GM23338 (cell line): ENCODE results near the gene DMRT2. TPM values are rescaled to one million over a fixed set of nuclear protein-coding genes. Genes with fewer than 3 reads are reported as not detected.
A peak's percentile ranks its signal among the peaks of the same experiment; 100 is the strongest.

ENCODE experiments used
- ATAC-seq: fragments of 200-7000 bp; cut with Tn5 transposase; 3 replicates; pipeline ENCODE4 v1.9.1; 2020
- DNase-seq: peaks from one replicate; pipeline ENCODE4 v3.0.0-alpha.2; 2015; ENCODE audit warnings: low spot score
- H2AFZ ChIP-seq: fragments of 200-600 bp; sonication (generic); 2 replicates; pipeline ENCODE4 v1.8.0; 2016; ENCODE audit warnings: antibody characterized with exemption, mild to moderate bottlenecking, moderate library complexity
- H3F3A ChIP-seq: fragments of 200-600 bp; sonication (generic); replicated peaks from 2 replicates; pipeline ENCODE4 v1.8.0; 2017; ENCODE audit warnings: antibody characterized with exemption, mixed run types, low read depth
- H3K27ac ChIP-seq: fragments of 200-600 bp; sonication (generic); 2 replicates; pipeline ENCODE4 v1.6.1; 2016; ENCODE audit warnings: low read depth
- H3K27me3 ChIP-seq: fragments of 200-600 bp; sonication (generic); 2 replicates; pipeline ENCODE4 v1.8.0; 2016; ENCODE audit warnings: mild to moderate bottlenecking, mixed run types, moderate library complexity; ENCODE audit not compliant: insufficient read depth
- H3K36me3 ChIP-seq: fragments of 200-600 bp; sonication (generic); 2 replicates; pipeline ENCODE4 v1.8.0; 2016; ENCODE audit warnings: mild to moderate bottlenecking; ENCODE audit not compliant: insufficient read depth
- H3K4me1 ChIP-seq: fragments of 200-600 bp; sonication (generic); 2 replicates; pipeline ENCODE4 v1.8.0; 2016; ENCODE audit warnings: mild to moderate bottlenecking, moderate library complexity; ENCODE audit not compliant: insufficient read depth
- H3K4me2 ChIP-seq: fragments of 200-600 bp; sonication (generic); 2 replicates; pipeline ENCODE4 v1.7.1; 2017; ENCODE audit warnings: mixed run types
- H3K4me3 ChIP-seq: fragments of 200-600 bp; sonication (generic); 2 replicates; pipeline ENCODE4 v1.6.1; 2016; ENCODE audit warnings: mixed run types
- H3K79me2 ChIP-seq: fragments of 200-600 bp; sonication (generic); replicated peaks from 2 replicates; pipeline ENCODE4 v1.8.0; 2017; ENCODE audit warnings: mild to moderate bottlenecking; ENCODE audit not compliant: insufficient read depth
- H3K9me2 ChIP-seq: fragments of 200-600 bp; sonication (generic); 2 replicates; pipeline ENCODE4 v1.8.0; 2017; ENCODE audit not compliant: insufficient read depth
- H4K20me1 ChIP-seq: fragments of 200-600 bp; sonication (generic); replicated peaks from 2 replicates; pipeline ENCODE4 v1.8.0; 2017; ENCODE audit warnings: mild to moderate bottlenecking; ENCODE audit not compliant: insufficient read depth
- H3K27ac Mint-ChIP-seq: 2 replicates; pipeline ENCODE4 v1.8.0; 2020; ENCODE audit warnings: inconsistent platforms, mild to moderate bottlenecking, moderate library complexity, mixed read lengths
- H3K27me3 Mint-ChIP-seq: 3 replicates; pipeline ENCODE4 v1.8.0; 2022; ENCODE audit warnings: low read depth, mild to moderate bottlenecking, moderate library complexity, mixed read lengths, inconsistent platforms; ENCODE audit not compliant: insufficient read depth, poor library complexity
- H3K36me3 Mint-ChIP-seq: 3 replicates; pipeline ENCODE4 v1.8.0; 2021; ENCODE audit warnings: low read depth, mild to moderate bottlenecking, inconsistent platforms, moderate library complexity, mixed read lengths
- H3K4me1 Mint-ChIP-seq: 3 replicates; pipeline ENCODE4 v1.8.0; 2020; ENCODE audit warnings: mild to moderate bottlenecking, inconsistent platforms, mixed read lengths
- H3K4me3 Mint-ChIP-seq: 3 replicates; pipeline ENCODE4 v1.8.0; 2021; ENCODE audit warnings: moderate library complexity, mild to moderate bottlenecking, inconsistent platforms, mixed read lengths
- H3K9me3 Mint-ChIP-seq: 3 replicates; pipeline ENCODE4 v1.8.0; 2020; ENCODE audit warnings: moderate library complexity, mild to moderate bottlenecking, inconsistent platforms, mixed read lengths
- CREB1 ChIP-seq: fragments of 250-450 bp; sonication (Bioruptor Pico); IDR thresholded peaks from 2 replicates; pipeline ENCODE4 v1.5.0; 2020; ENCODE audit warnings: low read depth, mild to moderate bottlenecking, moderate library complexity
- EZH2 ChIP-seq: fragments of 200-600 bp; sonication (generic); IDR thresholded peaks from one replicate; pipeline ENCODE4 v1.8.0; 2017; ENCODE audit warnings: antibody characterized with exemption, mild to moderate bottlenecking, low read depth; ENCODE audit not compliant: unreplicated experiment
- EZH2phosphoT487 ChIP-seq: fragments of 200-600 bp; sonication (generic); IDR thresholded peaks from one replicate; pipeline ENCODE4 v1.8.1; 2018; ENCODE audit warnings: antibody characterized with exemption; ENCODE audit not compliant: unreplicated experiment
- JUNB ChIP-seq: IDR thresholded peaks from one replicate; pipeline ENCODE4 v1.6.1; 2016; ENCODE audit warnings: antibody characterized with exemption; ENCODE audit not compliant: unreplicated experiment
- NANOG ChIP-seq: IDR thresholded peaks from 2 replicates; pipeline ENCODE4 v1.6.1; 2016; ENCODE audit warnings: antibody characterized with exemption, borderline replicate concordance
- POLR2AphosphoS5 ChIP-seq: IDR thresholded peaks from 2 replicates; pipeline ENCODE4 v1.6.1; 2016; ENCODE audit warnings: antibody characterized with exemption, low read depth
- REST ChIP-seq: IDR thresholded peaks from one replicate; pipeline ENCODE4 v1.6.1; 2018; ENCODE audit warnings: antibody characterized with exemption; ENCODE audit not compliant: unreplicated experiment
- STAT1 ChIP-seq: IDR thresholded peaks from one replicate; pipeline ENCODE4 v1.6.1; 2016; ENCODE audit warnings: antibody characterized with exemption; ENCODE audit not compliant: unreplicated experiment
- ZNF114 ChIP-seq: fragments of 250-450 bp; sonication (Bioruptor Pico); IDR thresholded peaks from 2 replicates; pipeline ENCODE4 v1.5.0; 2020; ENCODE audit warnings: mild to moderate bottlenecking, moderate library complexity
- ZNF331 ChIP-seq: fragments of 250-450 bp; sonication (Bioruptor Pico); IDR thresholded peaks from 2 replicates; pipeline ENCODE4 v1.5.0; 2020; ENCODE audit warnings: low read depth, mild to moderate bottlenecking, moderate library complexity
- polyA plus RNA-seq: library from polyadenylated mRNA; unstranded; fragments of >200 nt; fragmentation: Nextera tagmentation; extraction: Ambion mirVana; gene quantifications from 2 replicates; pipeline ENCODE4 v1.2.1, GENCODE V29; 2016
- total RNA-seq: library from RNA; depleted of rRNA; stranded (reverse); fragments of >200 nt; shearing (Covaris generic); gene quantifications from 2 replicates; pipeline ENCODE4 v1.2.3, GENCODE V29; 2014
- TF ChIP-seq, protein P1 (sequence below), 2 experiments: fragments of 200-600 bp in 1 of 2; sonication (generic) in 1 of 2; conservative IDR thresholded peaks; 2 replicates each; pipeline versions ENCODE4 v1.5.1 to v1.6.1; 2016 to 2017; ENCODE audit warnings: antibody characterized with exemption in 2 of 2, low read depth in 2 of 2, mild to moderate bottlenecking in 2 of 2, moderate library complexity in 1 of 2
- TF ChIP-seq, protein P2 (sequence below): IDR thresholded peaks from 2 replicates; pipeline ENCODE4 v1.6.1; 2016; ENCODE audit warnings: antibody characterized with exemption

Gene DMRT2
- total and polyA plus RNA-seq, 2 experiments from 2014 or later, result not detected

DNA sequence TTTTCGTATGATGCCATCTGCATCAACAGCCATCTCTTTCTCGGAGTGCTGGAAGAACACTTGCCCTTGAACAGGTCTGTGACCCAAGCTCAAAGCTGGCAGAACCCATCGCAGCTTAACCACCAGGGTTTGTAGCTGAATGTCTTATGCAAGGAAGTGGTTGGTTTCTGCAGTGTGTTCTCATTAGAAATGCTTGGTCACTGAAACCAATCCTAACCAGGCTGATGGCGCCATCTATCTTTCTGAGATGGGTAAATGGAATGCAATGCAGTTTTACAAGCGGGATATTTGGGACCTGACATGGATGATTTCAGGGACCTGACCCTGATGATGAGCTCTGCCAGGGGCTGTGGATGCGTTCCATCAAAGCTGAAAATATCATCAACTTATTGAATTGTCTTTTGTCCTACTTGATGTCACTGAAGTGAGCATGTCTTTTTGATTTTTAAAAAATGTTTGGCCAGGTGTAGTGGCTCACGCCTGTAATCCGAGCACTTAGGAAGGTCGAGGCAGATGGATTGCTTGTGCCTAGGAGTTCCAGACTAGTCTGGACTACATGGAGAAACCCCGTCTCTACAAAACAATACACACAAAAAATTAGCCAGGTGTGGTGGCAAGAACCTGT is 45.0 kb upstream of the DMRT2 start:
- no peak overlapping the region for H2AFZ ChIP-seq
- H3K4me3 ChIP-seq, result no peak overlapping the region
- peaks cover 4% of the 10 kb centered on the region; the same call in 1 of the 2 replicates for H3K27me3 ChIP-seq
- H3K4me3 Mint-ChIP-seq, result no peak overlapping the region
- H3K36me3 ChIP-seq, result no peaks in the 10 kb centered on the region
- peak overlapping the region; percentile 92 for H3K27ac Mint-ChIP-seq
- H3K36me3 Mint-ChIP-seq, result peaks cover 7% of the 10 kb centered on the region
- no peak overlapping the region for H3K27ac ChIP-seq
- H3K9me3 Mint-ChIP-seq, result peaks cover 16% of the 10 kb centered on the region
- H3K27me3 Mint-ChIP-seq, result peaks cover 8% of the 10 kb centered on the region
- DNase-seq (peak; percentile 89), ATAC-seq (peak; percentile 73)
- no peaks in the 10 kb centered on the region for H3F3A ChIP-seq
- TF ChIP-seq EZH2, result no peak
- no peak for TF ChIP-seq REST
- TF ChIP-seq, protein P1, sequence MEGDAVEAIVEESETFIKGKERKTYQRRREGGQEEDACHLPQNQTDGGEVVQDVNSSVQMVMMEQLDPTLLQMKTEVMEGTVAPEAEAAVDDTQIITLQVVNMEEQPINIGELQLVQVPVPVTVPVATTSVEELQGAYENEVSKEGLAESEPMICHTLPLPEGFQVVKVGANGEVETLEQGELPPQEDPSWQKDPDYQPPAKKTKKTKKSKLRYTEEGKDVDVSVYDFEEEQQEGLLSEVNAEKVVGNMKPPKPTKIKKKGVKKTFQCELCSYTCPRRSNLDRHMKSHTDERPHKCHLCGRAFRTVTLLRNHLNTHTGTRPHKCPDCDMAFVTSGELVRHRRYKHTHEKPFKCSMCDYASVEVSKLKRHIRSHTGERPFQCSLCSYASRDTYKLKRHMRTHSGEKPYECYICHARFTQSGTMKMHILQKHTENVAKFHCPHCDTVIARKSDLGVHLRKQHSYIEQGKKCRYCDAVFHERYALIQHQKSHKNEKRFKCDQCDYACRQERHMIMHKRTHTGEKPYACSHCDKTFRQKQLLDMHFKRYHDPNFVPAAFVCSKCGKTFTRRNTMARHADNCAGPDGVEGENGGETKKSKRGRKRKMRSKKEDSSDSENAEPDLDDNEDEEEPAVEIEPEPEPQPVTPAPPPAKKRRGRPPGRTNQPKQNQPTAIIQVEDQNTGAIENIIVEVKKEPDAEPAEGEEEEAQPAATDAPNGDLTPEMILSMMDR (conservative IDR thresholded peaks at IDR 0.05; ENCODE audit: low read depth in 2 of 2), result peak; percentile 79 to 88
- no peak for TF ChIP-seq EZH2phosphoT487
- no peak for TF ChIP-seq NANOG
- TF ChIP-seq, protein P2, sequence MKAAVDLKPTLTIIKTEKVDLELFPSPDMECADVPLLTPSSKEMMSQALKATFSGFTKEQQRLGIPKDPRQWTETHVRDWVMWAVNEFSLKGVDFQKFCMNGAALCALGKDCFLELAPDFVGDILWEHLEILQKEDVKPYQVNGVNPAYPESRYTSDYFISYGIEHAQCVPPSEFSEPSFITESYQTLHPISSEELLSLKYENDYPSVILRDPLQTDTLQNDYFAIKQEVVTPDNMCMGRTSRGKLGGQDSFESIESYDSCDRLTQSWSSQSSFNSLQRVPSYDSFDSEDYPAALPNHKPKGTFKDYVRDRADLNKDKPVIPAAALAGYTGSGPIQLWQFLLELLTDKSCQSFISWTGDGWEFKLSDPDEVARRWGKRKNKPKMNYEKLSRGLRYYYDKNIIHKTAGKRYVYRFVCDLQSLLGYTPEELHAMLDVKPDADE, result no peak
- TF ChIP-seq ZNF331, result no peak
- TF ChIP-seq POLR2AphosphoS5, result no peak
- H3K4me1 ChIP-seq, result peaks cover 3% of the 10 kb centered on the region
- H3K4me2 ChIP-seq, result no peak overlapping the region
- no peaks in the 10 kb centered on the region for H3K9me2 ChIP-seq
- peaks cover 6% of the 10 kb centered on the region; the same call in 2 of the 3 replicates for H3K4me1 Mint-ChIP-seq
- no peaks in the 10 kb centered on the region for H4K20me1 ChIP-seq
- H3K79me2 ChIP-seq, result no peaks in the 10 kb centered on the region

DNA sequence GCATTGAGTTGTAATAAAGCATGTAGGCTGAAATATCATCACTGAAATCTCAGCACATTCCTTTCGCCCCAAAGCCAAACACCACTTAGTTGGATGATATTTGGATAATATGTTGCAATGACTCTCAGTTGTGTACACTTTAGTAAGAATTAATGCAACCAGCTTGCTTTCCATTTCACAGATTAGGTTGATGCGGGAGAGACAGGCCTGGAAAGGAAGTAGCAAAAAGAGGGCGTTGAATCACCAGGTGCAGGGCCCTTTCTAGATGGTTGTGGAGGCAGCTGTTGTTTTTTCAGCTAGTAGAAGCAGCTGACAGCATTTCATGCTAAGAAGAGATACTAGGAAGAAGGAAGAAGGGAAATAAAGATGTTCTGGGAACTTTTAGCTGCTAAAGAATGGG is 42.8 kb upstream of the DMRT2 start:
- ATAC-seq, result no peak
- Mint-ChIP-seq H3K27me3 (peaks cover 8% of the 10 kb centered on the region), H3K36me3 (no peaks in the 10 kb centered on the region), H3K9me3 (no peaks in the 10 kb centered on the region; the same call in 2 of the 3 replicates), H3K27ac (no peak overlapping the region), H3K4me3 (no peak overlapping the region), H3K4me1 (peaks cover 6% of the 10 kb centered on the region; the same call in 2 of the 3 replicates)
- no peaks in the 10 kb centered on the region for H3K9me2 ChIP-seq
- no peaks in the 10 kb centered on the region for H3F3A ChIP-seq
- H3K4me2 ChIP-seq, result no peak overlapping the region
- no peaks in the 10 kb centered on the region for H4K20me1 ChIP-seq
- no peaks in the 10 kb centered on the region for H3K79me2 ChIP-seq
- no peak for DNase-seq
- H3K27me3 ChIP-seq, result peaks cover 4% of the 10 kb centered on the region; the same call in 1 of the 2 replicates
- H3K36me3 ChIP-seq, result no peaks in the 10 kb centered on the region
- peaks cover 3% of the 10 kb centered on the region for H3K4me1 ChIP-seq
- peak overlapping the region; percentile 28; the same call in 1 of the 2 replicates for H2AFZ ChIP-seq
- no peak overlapping the region for H3K27ac ChIP-seq
- no peak overlapping the region for H3K4me3 ChIP-seq
- TF ChIP-seq EZH2 (no peak), CREB1 (no peak), JUNB (no peak), STAT1 (no peak), NANOG (no peak), POLR2AphosphoS5 (no peak), ZNF114 (CRISPR knock-in tag) (no peak), EZH2phosphoT487 (no peak), ZNF331 (no peak)
- TF ChIP-seq, protein P1 (conservative IDR thresholded peaks at IDR 0.05; ENCODE audit: low read depth in 2 of 2), result no peak
